Testis (tissue), 2 donors: Measurements from ENCODE around the gene JADE2.

Experiments
- POLR2A ChIP-seq: fragments of 450-650 bp; IDR thresholded peaks from one replicate; pipeline ENCODE4 v1.6.1; 2017; ENCODE audit warnings: antibody characterized with exemption, mild to moderate bottlenecking, moderate library complexity
- TF ChIP-seq, protein P1 (sequence below), 3 experiments: fragments of 450-650 bp in 2 of 3; fragments of 200-600 bp in 1 of 3; sonication (generic) in 1 of 3; IDR thresholded peaks; one replicate each; pipeline ENCODE4 v1.5.1; 2016 to 2019; ENCODE audit warnings: antibody characterized with exemption in 3 of 3, mild to moderate bottlenecking in 2 of 3, moderate library complexity in 1 of 3

GRCh38 chr5:134577022-134577795, 51.7 kb downstream of the JADE2 start:
- no peak for TF ChIP-seq POLR2A
- TF ChIP-seq, protein P1, sequence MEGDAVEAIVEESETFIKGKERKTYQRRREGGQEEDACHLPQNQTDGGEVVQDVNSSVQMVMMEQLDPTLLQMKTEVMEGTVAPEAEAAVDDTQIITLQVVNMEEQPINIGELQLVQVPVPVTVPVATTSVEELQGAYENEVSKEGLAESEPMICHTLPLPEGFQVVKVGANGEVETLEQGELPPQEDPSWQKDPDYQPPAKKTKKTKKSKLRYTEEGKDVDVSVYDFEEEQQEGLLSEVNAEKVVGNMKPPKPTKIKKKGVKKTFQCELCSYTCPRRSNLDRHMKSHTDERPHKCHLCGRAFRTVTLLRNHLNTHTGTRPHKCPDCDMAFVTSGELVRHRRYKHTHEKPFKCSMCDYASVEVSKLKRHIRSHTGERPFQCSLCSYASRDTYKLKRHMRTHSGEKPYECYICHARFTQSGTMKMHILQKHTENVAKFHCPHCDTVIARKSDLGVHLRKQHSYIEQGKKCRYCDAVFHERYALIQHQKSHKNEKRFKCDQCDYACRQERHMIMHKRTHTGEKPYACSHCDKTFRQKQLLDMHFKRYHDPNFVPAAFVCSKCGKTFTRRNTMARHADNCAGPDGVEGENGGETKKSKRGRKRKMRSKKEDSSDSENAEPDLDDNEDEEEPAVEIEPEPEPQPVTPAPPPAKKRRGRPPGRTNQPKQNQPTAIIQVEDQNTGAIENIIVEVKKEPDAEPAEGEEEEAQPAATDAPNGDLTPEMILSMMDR (IDR thresholded peaks at IDR 0.05): no peak
